ENCODE results near the gene EPG5.

- TF ChIP-seq USF1 (CRISPR knock-in tag; IDR thresholded peaks at IDR 0.05) (no peak), CTCF (IDR thresholded peaks at IDR 0.05) (no peak), SMAD3 (CRISPR knock-in tag; IDR thresholded peaks at IDR 0.05; ENCODE audit: borderline replicate concordance) (no peak)
These were observed 7.0 kb upstream of the EPG5 start for GRCh38 chr18:45974088-45974536.

All from WTC11 (cell line).